ENCODE data around the gene WNT7B.

DNA sequence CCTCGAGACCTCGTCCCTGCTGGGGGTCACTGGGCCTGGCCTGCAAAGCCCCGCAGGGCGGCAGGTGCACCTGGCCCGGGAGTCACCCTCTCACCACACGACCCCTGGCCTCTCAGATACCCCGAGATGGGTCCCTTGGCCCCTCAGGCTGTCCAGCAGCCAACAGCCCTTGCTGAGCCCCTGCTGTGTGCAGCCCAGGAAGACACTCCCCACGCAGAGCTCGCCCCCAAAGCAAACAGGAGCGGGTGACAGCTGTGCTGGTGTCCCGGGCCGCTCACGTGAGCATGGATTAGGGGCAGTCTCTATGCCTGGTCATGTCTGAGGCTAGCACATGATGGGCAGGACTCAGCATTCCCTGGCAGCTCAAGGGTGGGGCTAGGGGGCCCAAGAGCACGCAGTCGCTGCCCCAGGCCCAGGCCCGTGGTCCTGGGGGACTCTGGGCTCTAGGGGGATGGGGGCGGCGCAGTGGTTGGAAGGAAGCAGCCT lies 31.3 kb downstream of the WNT7B start:
- TF ChIP-seq POLR2AphosphoS5 (IDR thresholded peaks at IDR 0.05) (no peak), POLR2A (IDR thresholded peaks at IDR 0.05) (no peak), EP300 (IDR thresholded peaks at IDR 0.05; ENCODE audit: low read depth) (no peak)
- TF ChIP-seq, protein P1, sequence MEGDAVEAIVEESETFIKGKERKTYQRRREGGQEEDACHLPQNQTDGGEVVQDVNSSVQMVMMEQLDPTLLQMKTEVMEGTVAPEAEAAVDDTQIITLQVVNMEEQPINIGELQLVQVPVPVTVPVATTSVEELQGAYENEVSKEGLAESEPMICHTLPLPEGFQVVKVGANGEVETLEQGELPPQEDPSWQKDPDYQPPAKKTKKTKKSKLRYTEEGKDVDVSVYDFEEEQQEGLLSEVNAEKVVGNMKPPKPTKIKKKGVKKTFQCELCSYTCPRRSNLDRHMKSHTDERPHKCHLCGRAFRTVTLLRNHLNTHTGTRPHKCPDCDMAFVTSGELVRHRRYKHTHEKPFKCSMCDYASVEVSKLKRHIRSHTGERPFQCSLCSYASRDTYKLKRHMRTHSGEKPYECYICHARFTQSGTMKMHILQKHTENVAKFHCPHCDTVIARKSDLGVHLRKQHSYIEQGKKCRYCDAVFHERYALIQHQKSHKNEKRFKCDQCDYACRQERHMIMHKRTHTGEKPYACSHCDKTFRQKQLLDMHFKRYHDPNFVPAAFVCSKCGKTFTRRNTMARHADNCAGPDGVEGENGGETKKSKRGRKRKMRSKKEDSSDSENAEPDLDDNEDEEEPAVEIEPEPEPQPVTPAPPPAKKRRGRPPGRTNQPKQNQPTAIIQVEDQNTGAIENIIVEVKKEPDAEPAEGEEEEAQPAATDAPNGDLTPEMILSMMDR (IDR thresholded peaks at IDR 0.05): no peak

All from transverse colon (tissue), 4 donors.